Effector memory CD8-positive, alpha-beta T cell (primary cell): Measurements from ENCODE around the gene PRAME.
A peak's percentile ranks its signal among the peaks of the same experiment; 100 is the strongest.
"Not testable (repeated sequence)": the region's sequence is repeated elsewhere in the genome, so short reads cannot be mapped to it uniquely, and the experiment has no call there.

Experiments used
- ATAC-seq: fragments of 150-1000 bp; cut with Tn5 transposase; replicated peaks from 2 replicates; pipeline ENCODE4 v1.10.0; 2021; ENCODE audit warnings: mild to moderate bottlenecking, moderate library complexity
- DNase-seq, 3 experiments: peaks; one replicate each; pipeline ENCODE4 v3.0.0; 2021
- H3K27ac Mint-ChIP-seq, 2 donors: one replicate each; pipeline ENCODE4 v1.8.0; 2022; ENCODE audit warnings: mild to moderate bottlenecking in 2 of 2, mixed read lengths in 2 of 2, moderate library complexity in 2 of 2
- H3K27me3 Mint-ChIP-seq, 2 donors: one replicate each; pipeline ENCODE4 v1.8.0; 2022; ENCODE audit warnings: mixed read lengths in 2 of 2
- H3K36me3 Mint-ChIP-seq: one replicate; pipeline ENCODE4 v1.8.0; 2022; ENCODE audit warnings: mild to moderate bottlenecking, moderate library complexity, mixed read lengths; ENCODE audit not compliant: insufficient read depth
- H3K4me1 Mint-ChIP-seq, 2 donors: one replicate each; pipeline ENCODE4 v1.8.0; 2022; ENCODE audit warnings: low read depth in 2 of 2, mixed read lengths in 2 of 2
- H3K4me3 Mint-ChIP-seq, 2 donors: one replicate each; pipeline ENCODE4 v1.8.0; 2022; ENCODE audit warnings: mild to moderate bottlenecking in 2 of 2, mixed read lengths in 2 of 2, moderate library complexity in 2 of 2
- H3K9me3 Mint-ChIP-seq, 2 donors: one replicate each; pipeline ENCODE4 v1.8.0; 2022; ENCODE audit warnings: mixed read lengths in 2 of 2

PRAME gene

GRCh38 chr22:22591348-22592299 lies 32.6 kb upstream of the PRAME start:
- no peak for DNase-seq
- H3K27me3 Mint-ChIP-seq, result peaks cover 23 to 62% of the 10 kb centered on the region in 2 donors
- H3K9me3 Mint-ChIP-seq, result no peaks in the 10 kb centered on the region
- no peak overlapping the region for H3K4me3 Mint-ChIP-seq
- H3K36me3 Mint-ChIP-seq, result no peaks in the 10 kb centered on the region
- peaks cover 5 to 7% of the 10 kb centered on the region in 2 donors for H3K4me1 Mint-ChIP-seq
- ATAC-seq, result no peak
- no peak overlapping the region for H3K27ac Mint-ChIP-seq

GRCh38 chr22:22590136-22590891 lies 31.2 kb upstream of the PRAME start:
- DNase-seq, result no peak
- H3K9me3 Mint-ChIP-seq, result no peaks in the 10 kb centered on the region
- H3K27me3 Mint-ChIP-seq, result peaks cover 36 to 75% of the 10 kb centered on the region in 2 donors
- no peak overlapping the region for H3K4me3 Mint-ChIP-seq
- peaks cover 5 to 7% of the 10 kb centered on the region in 2 donors for H3K4me1 Mint-ChIP-seq
- no peaks in the 10 kb centered on the region for H3K36me3 Mint-ChIP-seq
- no peak for ATAC-seq
- no peak overlapping the region for H3K27ac Mint-ChIP-seq

- peaks cover 0 to 3% of the 10 kb centered on the region in 2 donors for H3K4me1 Mint-ChIP-seq
- H3K9me3 Mint-ChIP-seq, result no peaks in the 10 kb centered on the region
- H3K4me3 Mint-ChIP-seq, result no peak overlapping the region
- peaks cover 44 to 75% of the 10 kb centered on the region in 2 donors for H3K27me3 Mint-ChIP-seq
- no peak overlapping the region for H3K27ac Mint-ChIP-seq
- no peak for DNase-seq
- ATAC-seq, result no peak
- no peaks in the 10 kb centered on the region for H3K36me3 Mint-ChIP-seq
These were observed 29.6 kb upstream of the PRAME start for GRCh38 chr22:22588485-22589164.

- Mint-ChIP-seq H3K36me3 (no peaks in the 10 kb centered on the region), H3K4me3 (no peak overlapping the region), H3K27me3 (peaks cover 40 to 76% of the 10 kb centered on the region in 2 donors), H3K9me3 (no peaks in the 10 kb centered on the region), H3K27ac (no peak overlapping the region), H3K4me1 (peaks cover 0 to 3% of the 10 kb centered on the region in 2 donors)
- DNase-seq, result no peak
- ATAC-seq, result no peak
These were observed 28.6 kb upstream of the PRAME start for GRCh38 chr22:22587577-22588188.

GRCh38 chr22:22584722-22585121 lies 25.7 kb upstream of the PRAME start:
- Mint-ChIP-seq H3K27ac (no peak overlapping the region), H3K27me3 (peaks cover 36 to 72% of the 10 kb centered on the region in 2 donors), H3K9me3 (no peaks in the 10 kb centered on the region), H3K4me1 (peaks cover 0 to 3% of the 10 kb centered on the region in 2 donors), H3K4me3 (no peak overlapping the region), H3K36me3 (no peaks in the 10 kb centered on the region)
- ATAC-seq (no peak), DNase-seq (no peak)

GRCh38 chr22:22583030-22583429 lies 24.0 kb upstream of the PRAME start:
- ATAC-seq (no peak), DNase-seq (no peak)
- H3K27me3 Mint-ChIP-seq, result peaks cover 26 to 62% of the 10 kb centered on the region in 2 donors
- H3K36me3 Mint-ChIP-seq, result no peaks in the 10 kb centered on the region
- H3K9me3 Mint-ChIP-seq, result no peaks in the 10 kb centered on the region
- H3K4me1 Mint-ChIP-seq, result peaks cover 0 to 3% of the 10 kb centered on the region in 2 donors
- H3K4me3 Mint-ChIP-seq, result no peak overlapping the region
- H3K27ac Mint-ChIP-seq, result no peak overlapping the region

GRCh38 chr22:22581524-22581923 lies 22.5 kb upstream of the PRAME start:
- H3K36me3 Mint-ChIP-seq, H3K4me3 Mint-ChIP-seq, H3K9me3 Mint-ChIP-seq, DNase-seq, H3K27ac Mint-ChIP-seq, H3K4me1 Mint-ChIP-seq, ATAC-seq: not testable (repeated sequence)
- peaks cover 25 to 55% of the 10 kb centered on the region in 2 donors for H3K27me3 Mint-ChIP-seq

- H3K4me3 Mint-ChIP-seq, result no peak overlapping the region
These were observed 21.0 kb upstream of the PRAME start for GRCh38 chr22:22579869-22580604.

GRCh38 chr22:22578702-22579424 lies 19.8 kb upstream of the PRAME start:
- H3K27me3 Mint-ChIP-seq, result peaks cover 11 to 32% of the 10 kb centered on the region in 2 donors
- no peak for ATAC-seq
- no peaks in the 10 kb centered on the region for H3K36me3 Mint-ChIP-seq
- no peak overlapping the region for H3K27ac Mint-ChIP-seq
- no peak overlapping the region for H3K4me3 Mint-ChIP-seq
- DNase-seq, result no peak
- H3K9me3 Mint-ChIP-seq, result no peaks in the 10 kb centered on the region
- no peaks in the 10 kb centered on the region for H3K4me1 Mint-ChIP-seq

More at GRCh38 chr22:22579869-22580604, 21.0 kb upstream of the PRAME start:
- Mint-ChIP-seq H3K4me1 (no peaks in the 10 kb centered on the region), H3K9me3 (no peaks in the 10 kb centered on the region), H3K27ac (no peak overlapping the region), H3K27me3 (peaks cover 11 to 40% of the 10 kb centered on the region in 2 donors), H3K36me3 (no peaks in the 10 kb centered on the region)
- DNase-seq, result no peak
- ATAC-seq, result no peak

GRCh38 chr22:22576989-22577427 lies 17.9 kb upstream of the PRAME start:
- Mint-ChIP-seq H3K36me3 (no peaks in the 10 kb centered on the region), H3K27me3 (peaks cover 20 to 36% of the 10 kb centered on the region in 2 donors), H3K27ac (no peak overlapping the region), H3K4me3 (no peak overlapping the region), H3K4me1 (no peaks in the 10 kb centered on the region), H3K9me3 (no peaks in the 10 kb centered on the region)
- no peak for ATAC-seq
- no peak for DNase-seq

- peak in 2 of 3 experiments; percentile 15 to 24 for DNase-seq
- no peaks in the 10 kb centered on the region for H3K9me3 Mint-ChIP-seq
- no peak for ATAC-seq
- H3K27me3 Mint-ChIP-seq, result peaks cover 26 to 37% of the 10 kb centered on the region in 2 donors
- no peak overlapping the region for H3K4me3 Mint-ChIP-seq
- no peaks in the 10 kb centered on the region for H3K4me1 Mint-ChIP-seq
- H3K27ac Mint-ChIP-seq, result no peak overlapping the region
- no peaks in the 10 kb centered on the region for H3K36me3 Mint-ChIP-seq
These were observed 17.4 kb upstream of the PRAME start for GRCh38 chr22:22576244-22576988.
